Activated B cell treated with CpG ODN at 0.5 μM for 24 hours (primary cell): ENCODE measurements around the gene NR3C2. TPM values are rescaled to one million over a fixed set of nuclear protein-coding genes. Genes with fewer than 3 reads are reported as not detected.

ENCODE experiments used
- ATAC-seq: fragments of 200-7000 bp; cut with Tn5 transposase; one replicate; pipeline ENCODE4 v1.10.0; 2021; ENCODE audit warnings: low read depth, mild to moderate bottlenecking, moderate library complexity
- CTCF ChIA-PET: fragments of 350-600 bp; sonication (Branson Sonifier 250); formaldehyde crosslinking; loops from one replicate; lab custom pipeline; 2021; ENCODE audit warnings: antibody characterized with exemption; lab: Charles Lee
- POLR2A ChIA-PET: fragments of 350-600 bp; sonication (Branson Sonifier 250); formaldehyde crosslinking; loops from one replicate; lab custom pipeline; 2021; ENCODE audit warnings: antibody characterized with exemption; lab: Charles Lee
- DNase-seq: peaks from one replicate; pipeline ENCODE4 v3.0.0; 2022
- H3K27ac Mint-ChIP-seq: one replicate; pipeline ENCODE4 v1.8.0; 2020; ENCODE audit warnings: mixed read lengths
- H3K27me3 Mint-ChIP-seq: one replicate; pipeline ENCODE4 v1.8.0; 2021; ENCODE audit warnings: mixed read lengths
- H3K36me3 Mint-ChIP-seq: one replicate; pipeline ENCODE4 v1.8.0; 2021; ENCODE audit warnings: low read depth, mixed read lengths
- H3K4me1 Mint-ChIP-seq: one replicate; pipeline ENCODE4 v1.8.0; 2021; ENCODE audit warnings: mixed read lengths
- H3K4me3 Mint-ChIP-seq: one replicate; pipeline ENCODE4 v1.8.0; 2020; ENCODE audit warnings: mild to moderate bottlenecking, mixed read lengths
- H3K9me3 Mint-ChIP-seq: one replicate; pipeline ENCODE4 v1.8.0; 2020; ENCODE audit warnings: mixed read lengths
- intact Hi-C: fragments of 100-400 bp; cut with micrococcal nuclease; formaldehyde crosslinking; loops from one replicate; pipeline ENCODE4 v1.15.1; 2024
- total RNA-seq: library from RNA; stranded (reverse); gene quantifications from 2 replicates; pipeline ENCODE4 v1.2.3, GENCODE V29; 2022
- TF ChIP-seq, protein P1 (sequence below): fragments of 200-600 bp; IDR thresholded peaks from one replicate; pipeline ENCODE4 v1.8.0; 2022; ENCODE audit warnings: antibody characterized with exemption, mild to moderate bottlenecking

The NR3C2 gene
- total RNA-seq, 1 donor from 2014 or later: 4.5 TPM

DNA sequence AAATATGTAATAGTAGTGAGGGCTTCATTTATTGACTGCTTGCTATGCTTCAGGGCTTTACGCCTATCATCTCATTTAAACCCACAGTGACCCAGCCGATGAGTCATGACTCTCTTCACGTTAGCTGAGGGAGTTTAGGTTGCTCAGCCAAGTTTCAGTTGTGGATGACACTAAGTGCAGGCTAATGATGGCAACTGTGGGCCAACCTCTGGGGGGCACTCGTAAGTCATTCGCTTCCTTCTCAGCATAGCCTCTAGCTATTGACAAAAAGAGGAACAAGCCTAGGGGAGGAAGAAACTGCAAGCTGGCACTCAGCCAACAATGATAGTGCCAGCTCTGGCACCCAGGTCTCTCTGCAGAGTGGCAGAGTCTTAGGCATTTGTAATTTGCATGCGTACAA is 385.3 kb downstream of the NR3C2 start:
- ATAC-seq (peak; percentile 94), DNase-seq (peak; percentile 45)
- TF ChIP-seq, protein P1, sequence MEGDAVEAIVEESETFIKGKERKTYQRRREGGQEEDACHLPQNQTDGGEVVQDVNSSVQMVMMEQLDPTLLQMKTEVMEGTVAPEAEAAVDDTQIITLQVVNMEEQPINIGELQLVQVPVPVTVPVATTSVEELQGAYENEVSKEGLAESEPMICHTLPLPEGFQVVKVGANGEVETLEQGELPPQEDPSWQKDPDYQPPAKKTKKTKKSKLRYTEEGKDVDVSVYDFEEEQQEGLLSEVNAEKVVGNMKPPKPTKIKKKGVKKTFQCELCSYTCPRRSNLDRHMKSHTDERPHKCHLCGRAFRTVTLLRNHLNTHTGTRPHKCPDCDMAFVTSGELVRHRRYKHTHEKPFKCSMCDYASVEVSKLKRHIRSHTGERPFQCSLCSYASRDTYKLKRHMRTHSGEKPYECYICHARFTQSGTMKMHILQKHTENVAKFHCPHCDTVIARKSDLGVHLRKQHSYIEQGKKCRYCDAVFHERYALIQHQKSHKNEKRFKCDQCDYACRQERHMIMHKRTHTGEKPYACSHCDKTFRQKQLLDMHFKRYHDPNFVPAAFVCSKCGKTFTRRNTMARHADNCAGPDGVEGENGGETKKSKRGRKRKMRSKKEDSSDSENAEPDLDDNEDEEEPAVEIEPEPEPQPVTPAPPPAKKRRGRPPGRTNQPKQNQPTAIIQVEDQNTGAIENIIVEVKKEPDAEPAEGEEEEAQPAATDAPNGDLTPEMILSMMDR: no peak
- H3K27ac Mint-ChIP-seq: no peak overlapping the region
- intact Hi-C loops: loop anchor here (1.0 to 2.0 kb wide), 4 partner anchors 385 to 1207 kb away; partner anchors contain the start of gene NR3C2
- H3K4me3 Mint-ChIP-seq: peak overlapping the region; percentile 2
- no peaks in the 10 kb centered on the region for H3K36me3 Mint-ChIP-seq
- CTCF ChIA-PET: interaction anchor here (0.6 to 1.4 kb wide), 8 partner anchors 11 to 1840 kb away, joined by 3 to 8 read pairs (median 3); no protein-coding TSS in a partner anchor
- peaks cover 50% of the 10 kb centered on the region for H3K4me1 Mint-ChIP-seq
- H3K9me3 Mint-ChIP-seq: no peaks in the 10 kb centered on the region
- peaks cover 4% of the 10 kb centered on the region for H3K27me3 Mint-ChIP-seq
- POLR2A ChIA-PET: interaction anchor here (0.8 to 0.9 kb wide), 2 partner anchors 386 to 387 kb away, joined by 3 to 5 read pairs; partner anchors contain the start of gene NR3C2

DNA sequence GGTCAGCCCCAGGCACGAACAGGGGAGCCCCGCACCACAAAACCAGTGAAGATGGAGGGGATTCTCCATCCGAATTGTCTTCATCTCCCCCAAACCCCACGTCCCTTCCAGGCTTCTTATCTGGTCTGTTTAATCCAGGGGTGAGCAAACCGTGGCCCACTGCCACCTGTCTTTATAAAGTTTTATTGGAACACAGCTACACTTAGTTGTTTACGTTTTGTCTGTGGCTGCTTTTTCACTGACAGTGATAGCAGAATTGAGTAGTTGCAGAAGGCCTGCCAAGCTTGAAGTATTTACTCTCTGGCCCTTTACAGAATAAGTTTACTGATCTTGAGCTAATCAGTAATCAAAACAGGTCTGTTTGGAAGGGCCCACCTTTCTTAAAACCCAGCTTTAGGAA is 386.4 kb downstream of the NR3C2 start:
- DNase-seq: no peak
- Mint-ChIP-seq H3K9me3 (no peaks in the 10 kb centered on the region), H3K4me3 (no peak overlapping the region), H3K27me3 (peaks cover 5% of the 10 kb centered on the region), H3K36me3 (no peaks in the 10 kb centered on the region), H3K27ac (no peak overlapping the region), H3K4me1 (peaks cover 47% of the 10 kb centered on the region)
- CTCF ChIA-PET: interaction anchor here (1.1 kb wide), 1 partner anchor 1207 kb away, joined by 5 read pairs; no protein-coding TSS in a partner anchor
- TF ChIP-seq, protein P1: no peak
- intact Hi-C loops: loop anchor here (2.0 kb wide), 2 partner anchors 715 to 975 kb away; no protein-coding TSS in a partner anchor
- ATAC-seq: no peak
- POLR2A ChIA-PET: interaction anchor here (0.7 kb wide), 1 partner anchor 87 kb away, joined by 5 read pairs; no protein-coding TSS in a partner anchor

DNA sequence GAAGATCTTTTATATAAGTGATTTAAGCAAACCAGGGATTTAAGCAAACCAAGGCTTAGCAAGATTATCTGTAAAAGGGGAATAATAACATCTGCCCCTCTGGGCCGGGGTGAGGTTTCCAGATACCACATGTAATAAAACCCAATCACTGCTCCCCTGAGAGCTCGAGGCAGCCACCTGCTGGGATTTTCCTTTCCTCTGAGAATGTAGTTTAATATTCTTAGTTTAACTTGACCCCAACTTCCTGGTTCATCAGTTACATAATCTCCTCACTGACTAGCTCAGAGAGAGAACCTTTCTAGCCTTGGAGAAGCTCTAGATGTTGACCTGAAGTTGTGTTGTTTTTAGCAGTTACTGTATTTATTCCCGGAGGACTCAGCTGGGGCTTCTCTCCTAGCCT is 387.9 kb downstream of the NR3C2 start:
- CTCF ChIA-PET: interaction anchor here (1.1 kb wide), 1 partner anchor 9 kb away, joined by 3 read pairs; no protein-coding TSS in a partner anchor
- H3K27ac Mint-ChIP-seq: no peak overlapping the region

DNA sequence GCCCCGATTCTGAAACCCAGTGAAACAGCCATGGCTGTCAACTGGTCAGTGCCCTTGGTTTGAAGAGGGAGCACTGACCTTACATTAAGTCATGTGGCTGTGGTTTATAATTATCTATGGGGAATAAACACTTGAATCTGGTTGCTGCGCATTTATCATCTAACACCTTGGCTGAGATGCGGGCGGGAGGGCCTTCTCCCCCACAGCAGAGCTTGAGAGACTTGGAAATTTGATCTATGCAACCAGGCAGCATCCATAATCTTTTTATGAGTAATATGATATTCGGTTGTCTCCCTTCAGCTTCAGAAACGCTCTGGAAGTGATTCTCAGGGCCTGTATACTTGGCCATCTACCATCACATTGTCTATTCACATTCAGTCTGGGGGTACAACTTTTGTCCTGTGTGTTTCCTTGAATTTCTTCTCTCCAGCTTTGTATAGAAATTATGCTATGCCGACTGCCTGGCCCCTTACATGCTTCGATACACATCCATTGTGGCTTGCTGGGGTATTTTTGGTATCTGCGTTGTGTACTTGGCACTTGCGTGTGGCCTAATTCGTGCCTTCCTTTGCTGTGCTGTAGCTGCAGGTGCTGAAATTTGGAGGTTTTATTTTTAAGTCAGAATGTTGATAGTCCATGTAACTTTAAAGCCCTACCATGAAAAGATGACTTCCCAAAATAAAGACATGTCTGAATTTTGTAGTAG is 388.8 kb downstream of the NR3C2 start:
- Mint-ChIP-seq H3K27me3 (peaks cover 5% of the 10 kb centered on the region), H3K27ac (no peak overlapping the region), H3K9me3 (no peaks in the 10 kb centered on the region), H3K4me1 (peaks cover 32% of the 10 kb centered on the region), H3K36me3 (no peaks in the 10 kb centered on the region), H3K4me3 (no peak overlapping the region)
- ATAC-seq: no peak
- TF ChIP-seq, protein P1: no peak
- intact Hi-C loops: no loop called here
- DNase-seq: no peak
- POLR2A ChIA-PET: no interaction called here
- CTCF ChIA-PET: interaction anchor here (1.1 kb wide), 1 partner anchor 8 kb away, joined by 3 read pairs; no protein-coding TSS in a partner anchor

More for the DNA sequence above, 387.9 kb downstream of the NR3C2 start:
- ATAC-seq (no peak), DNase-seq (no peak)
- H3K27me3 Mint-ChIP-seq: peaks cover 5% of the 10 kb centered on the region
- no peaks in the 10 kb centered on the region for H3K36me3 Mint-ChIP-seq
- peaks cover 37% of the 10 kb centered on the region for H3K4me1 Mint-ChIP-seq
- TF ChIP-seq, protein P1: no peak
- H3K4me3 Mint-ChIP-seq: no peak overlapping the region
- POLR2A ChIA-PET: interaction anchor here (0.6 kb wide), 1 partner anchor 1982 kb away, joined by 3 read pairs; no protein-coding TSS in a partner anchor
- intact Hi-C loops: no loop called here
- no peaks in the 10 kb centered on the region for H3K9me3 Mint-ChIP-seq

DNA sequence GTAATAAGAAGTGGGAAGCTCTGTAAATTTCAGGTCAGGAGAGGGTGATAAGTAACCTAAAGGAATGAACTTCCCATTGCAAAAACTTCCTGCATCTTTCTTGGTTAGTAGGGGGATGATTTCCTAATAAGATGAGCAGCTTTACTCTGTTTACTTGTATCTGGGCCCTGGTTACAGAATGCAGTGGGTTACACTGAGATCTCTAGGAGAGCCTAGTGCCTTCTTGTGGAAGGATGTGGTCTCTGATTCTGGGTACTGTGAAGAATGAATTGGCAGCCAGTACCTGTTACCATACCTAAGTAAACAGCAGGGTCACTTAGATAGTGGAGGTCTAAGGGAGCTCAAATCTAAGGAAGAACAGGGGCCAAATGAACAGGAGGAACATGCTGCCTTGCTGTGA is 389.8 kb downstream of the NR3C2 start:
- TF ChIP-seq, protein P1: no peak
- Mint-ChIP-seq H3K4me1 (peaks cover 22% of the 10 kb centered on the region), H3K27me3 (peaks cover 5% of the 10 kb centered on the region), H3K4me3 (no peak overlapping the region), H3K9me3 (no peaks in the 10 kb centered on the region), H3K27ac (no peak overlapping the region), H3K36me3 (no peaks in the 10 kb centered on the region)
- intact Hi-C loops: no loop called here
- CTCF ChIA-PET: no interaction called here
- DNase-seq (no peak), ATAC-seq (no peak)
- POLR2A ChIA-PET: no interaction called here
